CD4-positive, alpha-beta T cell (primary cell): ENCODE measurements around the gene CASS4. TPM values are rescaled to one million over a fixed set of nuclear protein-coding genes. Genes with fewer than 3 reads are reported as not detected.

Experiments used
- ATAC-seq: fragments of 200-7000 bp; cut with Tn5 transposase; one replicate; pipeline ENCODE4 v1.10.0; 2022; ENCODE audit warnings: mild to moderate bottlenecking; ENCODE audit not compliant: poor library complexity
- CTCF ChIA-PET: fragments of 350-600 bp; sonication (Branson Sonifier 250); formaldehyde crosslinking; loops from one replicate; lab custom pipeline; 2021; ENCODE audit warnings: antibody characterized with exemption, inconsistent platforms; lab: Charles Lee
- POLR2A ChIA-PET: fragments of 350-600 bp; sonication (Branson Sonifier 250); formaldehyde crosslinking; loops from one replicate; lab custom pipeline; 2021; ENCODE audit warnings: antibody characterized with exemption, inconsistent platforms; lab: Charles Lee
- DNase-seq, 14 experiments: peaks; one replicate each; pipeline ENCODE4 v3.0.0-alpha.2; 2013 to 2020; ENCODE audit warnings: mixed read lengths in 2 of 14
- H3K27ac ChIP-seq, 2 donors: one replicate each; pipeline versions ENCODE4 v1.5.1 to v1.7.0; 2013; ENCODE audit warnings: low read length in 2 of 2, low read depth in 1 of 2, mild to moderate bottlenecking in 1 of 2
- H3K27me3 ChIP-seq, 2 experiments: 1 replicate in 1 of 2; 2 replicates in 1 of 2; pipeline versions ENCODE4 v1.6.1 to v1.7.0; 2013; ENCODE audit warnings: low read length in 2 of 2, control low read depth in 1 of 2, mild to moderate bottlenecking in 1 of 2, moderate library complexity in 1 of 2; ENCODE audit not compliant: insufficient read depth in 2 of 2, control insufficient read depth in 1 of 2
- H3K36me3 ChIP-seq: one replicate; pipeline ENCODE4 v1.6.1; 2013; ENCODE audit warnings: low read length, control low read depth; ENCODE audit not compliant: insufficient read depth
- H3K4me1 ChIP-seq: one replicate; pipeline ENCODE4 v1.6.1; 2013; ENCODE audit warnings: low read length, control low read depth; ENCODE audit not compliant: insufficient read depth
- H3K4me3 ChIP-seq: one replicate; pipeline ENCODE4 v1.5.1; 2013; ENCODE audit warnings: mild to moderate bottlenecking, low read length, moderate library complexity
- H3K9me3 ChIP-seq, 2 experiments: 1 replicate in 1 of 2; 2 replicates in 1 of 2; pipeline versions ENCODE4 v1.6.1 to v1.7.0; 2013; ENCODE audit warnings: low read length in 2 of 2, mild to moderate bottlenecking in 2 of 2, control low read depth in 1 of 2, moderate library complexity in 1 of 2; ENCODE audit not compliant: control insufficient read depth in 1 of 2, insufficient read depth in 1 of 2
- H3K27ac Mint-ChIP-seq: one replicate; pipeline ENCODE4 v1.8.0; 2020; ENCODE audit warnings: mixed read lengths
- H3K27me3 Mint-ChIP-seq: one replicate; pipeline ENCODE4 v1.8.0; 2021; ENCODE audit warnings: mixed read lengths
- H3K36me3 Mint-ChIP-seq: one replicate; pipeline ENCODE4 v1.8.0; 2021; ENCODE audit warnings: low read depth, mixed read lengths
- H3K4me1 Mint-ChIP-seq: one replicate; pipeline ENCODE4 v1.8.0; 2021; ENCODE audit warnings: low read depth, mixed read lengths
- H3K4me3 Mint-ChIP-seq: one replicate; pipeline ENCODE4 v1.8.0; 2020; ENCODE audit warnings: mild to moderate bottlenecking, mixed read lengths
- H3K9me3 Mint-ChIP-seq: one replicate; pipeline ENCODE4 v1.8.0; 2020; ENCODE audit warnings: mixed read lengths
- intact Hi-C, 2 experiments: fragments of 100-400 bp; cut with DNase I in 1 of 2; cut with micrococcal nuclease in 1 of 2; formaldehyde crosslinking; loops; one replicate each; pipeline versions ENCODE4 v1.15.1 to v1.9.0; 2023 to 2025; cut with DNase I, micrococcal nuclease
- total RNA-seq, 174 experiments: library from RNA in 2 of 174; stranded (reverse) in 2 of 174; gene quantifications; one replicate each; pipeline ENCODE4 v1.2.3 and lab custom pipeline; 2021 to 2026
- TF ChIP-seq, protein P1 (sequence below): fragments of 200-600 bp; IDR thresholded peaks from one replicate; pipeline ENCODE4 v1.8.0; 2022; ENCODE audit warnings: antibody characterized with exemption, mild to moderate bottlenecking

Gene CASS4
- total RNA-seq, 2 experiments from 2014 or later: 37.0 to 39.8 TPM

- CTCF ChIA-PET: interaction anchor here (0.6 kb wide), 1 partner anchor 49 kb away, joined by 3 read pairs; no protein-coding TSS in a partner anchor
Observed at GRCh38 chr20:56443654-56444540, 31.8 kb downstream of the CASS4 start.

GRCh38 chr20:56445130-56445529 is 33.1 kb downstream of the CASS4 start:
- TF ChIP-seq, protein P1, sequence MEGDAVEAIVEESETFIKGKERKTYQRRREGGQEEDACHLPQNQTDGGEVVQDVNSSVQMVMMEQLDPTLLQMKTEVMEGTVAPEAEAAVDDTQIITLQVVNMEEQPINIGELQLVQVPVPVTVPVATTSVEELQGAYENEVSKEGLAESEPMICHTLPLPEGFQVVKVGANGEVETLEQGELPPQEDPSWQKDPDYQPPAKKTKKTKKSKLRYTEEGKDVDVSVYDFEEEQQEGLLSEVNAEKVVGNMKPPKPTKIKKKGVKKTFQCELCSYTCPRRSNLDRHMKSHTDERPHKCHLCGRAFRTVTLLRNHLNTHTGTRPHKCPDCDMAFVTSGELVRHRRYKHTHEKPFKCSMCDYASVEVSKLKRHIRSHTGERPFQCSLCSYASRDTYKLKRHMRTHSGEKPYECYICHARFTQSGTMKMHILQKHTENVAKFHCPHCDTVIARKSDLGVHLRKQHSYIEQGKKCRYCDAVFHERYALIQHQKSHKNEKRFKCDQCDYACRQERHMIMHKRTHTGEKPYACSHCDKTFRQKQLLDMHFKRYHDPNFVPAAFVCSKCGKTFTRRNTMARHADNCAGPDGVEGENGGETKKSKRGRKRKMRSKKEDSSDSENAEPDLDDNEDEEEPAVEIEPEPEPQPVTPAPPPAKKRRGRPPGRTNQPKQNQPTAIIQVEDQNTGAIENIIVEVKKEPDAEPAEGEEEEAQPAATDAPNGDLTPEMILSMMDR: no peak
- no peak for DNase-seq
- H3K27me3 ChIP-seq: no peaks in the 10 kb centered on the region
- no peak overlapping the region for H3K4me3 Mint-ChIP-seq
- H3K36me3 ChIP-seq: peaks cover 18% of the 10 kb centered on the region
- peaks cover 27% of the 10 kb centered on the region for H3K4me1 ChIP-seq
- H3K27ac ChIP-seq: no peak overlapping the region
- H3K9me3 ChIP-seq: no peaks in the 10 kb centered on the region
- H3K27me3 Mint-ChIP-seq: no peaks in the 10 kb centered on the region
- ChIA-PET CTCF (no interaction called here), POLR2A (interaction anchor here (0.9 kb wide), 1 partner anchor 33 kb away, joined by 5 read pairs; the partner anchor contains the start of gene CASS4)
- intact Hi-C loops: no loop called here
- H3K27ac Mint-ChIP-seq: peak overlapping the region; percentile 53
- H3K9me3 Mint-ChIP-seq: no peaks in the 10 kb centered on the region
- peaks cover 22% of the 10 kb centered on the region for H3K4me1 Mint-ChIP-seq
- H3K4me3 ChIP-seq: no peak overlapping the region
- no peak for ATAC-seq
- H3K36me3 Mint-ChIP-seq: peaks cover 69% of the 10 kb centered on the region

More at GRCh38 chr20:56443654-56444540, 31.8 kb downstream of the CASS4 start:
- ATAC-seq (no peak), DNase-seq (no peak)
- Mint-ChIP-seq H3K27me3 (no peaks in the 10 kb centered on the region), H3K4me1 (peaks cover 32% of the 10 kb centered on the region), H3K9me3 (no peaks in the 10 kb centered on the region), H3K36me3 (peaks cover 66% of the 10 kb centered on the region), H3K4me3 (no peak overlapping the region), H3K27ac (peak overlapping the region; percentile 72)
- TF ChIP-seq, protein P1: no peak
- no peak overlapping the region for H3K27ac ChIP-seq
- H3K4me3 ChIP-seq: no peak overlapping the region
- no peaks in the 10 kb centered on the region for H3K9me3 ChIP-seq
- POLR2A ChIA-PET: interaction anchor here (1.0 to 1.1 kb wide), 2 partner anchors 20 to 32 kb away, joined by 3 to 5 read pairs; partner anchors contain the start of gene CASS4
- H3K27me3 ChIP-seq: no peaks in the 10 kb centered on the region
- peaks cover 39% of the 10 kb centered on the region for H3K4me1 ChIP-seq
- peaks cover 18% of the 10 kb centered on the region for H3K36me3 ChIP-seq
- intact Hi-C loops: no loop called here

- H3K4me1 ChIP-seq: peaks cover 23% of the 10 kb centered on the region
- Mint-ChIP-seq H3K4me3 (no peak overlapping the region), H3K27me3 (no peaks in the 10 kb centered on the region), H3K9me3 (no peaks in the 10 kb centered on the region), H3K27ac (peak overlapping the region; percentile 53), H3K4me1 (peaks cover 18% of the 10 kb centered on the region), H3K36me3 (peaks cover 69% of the 10 kb centered on the region)
- TF ChIP-seq, protein P1: no peak
- no peak for DNase-seq
- H3K4me3 ChIP-seq: no peak overlapping the region
- intact Hi-C loops: no loop called here
- ChIA-PET CTCF (no interaction called here), POLR2A (no interaction called here)
- no peaks in the 10 kb centered on the region for H3K9me3 ChIP-seq
- ATAC-seq: no peak
- no peaks in the 10 kb centered on the region for H3K27me3 ChIP-seq
- H3K36me3 ChIP-seq: peaks cover 22% of the 10 kb centered on the region
- H3K27ac ChIP-seq: no peak overlapping the region
Observed at GRCh38 chr20:56445540-56445939, 33.5 kb downstream of the CASS4 start.
